ENCODE results near the gene SLC30A10. TPM values are rescaled to one million over a fixed set of nuclear protein-coding genes. Genes with fewer than 3 reads are reported as not detected.
"Not testable (repeated sequence)": the region's sequence is repeated elsewhere in the genome, so short reads cannot be mapped to it uniquely, and the experiment has no call there.

Gene SLC30A10
- not detected for total RNA-seq

GRCh38 chr1:219927956-219928790, at the start of gene SLC30A10:
SLC30A10 (minus strand) TSS chr1:219928557; CDS start chr1:219928440, 117 bp downstream.
- DNase-seq: no peak

- no peak for DNase-seq
Measured at GRCh38 chr1:219973213-219973612, 44.9 kb upstream of the SLC30A10 start.

GRCh38 chr1:219967361-219967760, 39.0 kb upstream of the SLC30A10 start:
- no peak for DNase-seq

- no peak for DNase-seq
Measured at GRCh38 chr1:219966071-219966349, 37.7 kb upstream of the SLC30A10 start.

- DNase-seq: no peak
Measured at GRCh38 chr1:219965285-219966070, 37.1 kb upstream of the SLC30A10 start.

- no peak for DNase-seq
Measured at GRCh38 chr1:219963432-219963831, 35.1 kb upstream of the SLC30A10 start.

- DNase-seq: no peak
Measured at GRCh38 chr1:219961684-219962083, 33.3 kb upstream of the SLC30A10 start.

- no peak for DNase-seq
Measured at GRCh38 chr1:219959540-219960203, 31.3 kb upstream of the SLC30A10 start.

- DNase-seq: no peak
Measured at GRCh38 chr1:219958875-219959417, 30.6 kb upstream of the SLC30A10 start.

GRCh38 chr1:219954736-219955421, 26.5 kb upstream of the SLC30A10 start:
- no peak for DNase-seq

- DNase-seq: no peak
Measured at GRCh38 chr1:219954052-219954451, 25.7 kb upstream of the SLC30A10 start.

- no peak for DNase-seq
Measured at GRCh38 chr1:219952361-219952760, 24.0 kb upstream of the SLC30A10 start.

- DNase-seq: not testable (repeated sequence)
Measured at GRCh38 chr1:219949227-219949626, 20.9 kb upstream of the SLC30A10 start.

GRCh38 chr1:219948766-219949165, 20.4 kb upstream of the SLC30A10 start:
- not testable (repeated sequence) for DNase-seq

GRCh38 chr1:219945795-219946194, 17.4 kb upstream of the SLC30A10 start:
- DNase-seq: no peak

- DNase-seq: no peak
Measured at GRCh38 chr1:219941179-219942118, 13.1 kb upstream of the SLC30A10 start.

- no peak for DNase-seq
Measured at GRCh38 chr1:219940707-219941106, 12.3 kb upstream of the SLC30A10 start.

- no peak for DNase-seq
Measured at GRCh38 chr1:219938706-219939105, 10.3 kb upstream of the SLC30A10 start.

GRCh38 chr1:219933763-219934162, 5.4 kb upstream of the SLC30A10 start:
- not testable (repeated sequence) for DNase-seq

GRCh38 chr1:219931033-219931432, 2.7 kb upstream of the SLC30A10 start:
- DNase-seq: no peak

GRCh38 chr1:219928791-219929118, 398 bp upstream of the SLC30A10 start:
- DNase-seq: no peak
